NCI-H2171 (cell line): ENCODE results near the gene ZIM2.

Experiments
- DNase-seq: peaks from one replicate; lab custom pipeline; 2025; lab: John Stamatoyannopoulos, UW

The ZIM2 gene

GRCh38 chr19:56808717-56809392, 31.7 kb downstream of the ZIM2 start:
- no peak for DNase-seq

- no peak for DNase-seq
Observed at GRCh38 chr19:56806639-56807038, 33.9 kb downstream of the ZIM2 start.

DNA sequence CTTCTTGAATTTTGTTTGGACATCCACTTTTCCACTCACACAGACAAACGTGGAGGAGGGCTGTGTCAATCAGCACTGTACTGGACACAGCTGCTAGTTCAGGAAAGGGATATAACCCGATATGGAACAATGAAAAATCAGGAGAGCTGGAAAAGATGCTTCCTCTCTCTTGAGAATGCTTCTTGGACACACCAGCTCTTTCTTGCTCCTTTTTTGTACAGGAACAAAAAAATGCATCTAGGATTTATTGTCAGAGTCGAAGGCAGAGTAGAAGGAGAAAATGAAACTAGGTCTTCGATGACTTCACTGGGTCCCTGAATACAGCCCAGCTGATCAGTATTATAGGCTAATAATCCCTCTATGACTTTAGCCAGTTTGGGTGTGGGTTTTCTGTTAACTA, 62.2 kb downstream of the ZIM2 start:
- DNase-seq: no peak

DNA sequence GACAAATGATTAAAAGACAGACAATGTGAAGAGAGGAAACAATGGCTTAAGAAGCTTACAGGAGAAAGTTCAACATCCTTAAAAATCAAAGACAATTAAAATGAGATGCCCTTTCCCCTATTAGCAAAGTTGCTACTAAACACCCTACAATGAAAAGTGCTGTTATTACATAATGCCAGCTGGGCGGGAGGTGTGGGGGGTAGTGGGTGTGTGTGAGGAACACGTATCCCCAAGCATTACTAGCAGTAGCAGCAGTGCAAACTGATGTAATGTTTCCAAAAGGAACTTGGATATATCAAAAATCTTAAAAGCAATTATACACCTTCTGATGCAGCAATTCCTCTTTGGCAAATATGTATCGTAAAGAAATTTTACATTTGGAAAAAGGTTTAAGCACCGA, 70.9 kb downstream of the ZIM2 start:
- DNase-seq: no peak

GRCh38 chr19:56765137-56765536, 75.4 kb downstream of the ZIM2 start:
- DNase-seq: no peak

DNA sequence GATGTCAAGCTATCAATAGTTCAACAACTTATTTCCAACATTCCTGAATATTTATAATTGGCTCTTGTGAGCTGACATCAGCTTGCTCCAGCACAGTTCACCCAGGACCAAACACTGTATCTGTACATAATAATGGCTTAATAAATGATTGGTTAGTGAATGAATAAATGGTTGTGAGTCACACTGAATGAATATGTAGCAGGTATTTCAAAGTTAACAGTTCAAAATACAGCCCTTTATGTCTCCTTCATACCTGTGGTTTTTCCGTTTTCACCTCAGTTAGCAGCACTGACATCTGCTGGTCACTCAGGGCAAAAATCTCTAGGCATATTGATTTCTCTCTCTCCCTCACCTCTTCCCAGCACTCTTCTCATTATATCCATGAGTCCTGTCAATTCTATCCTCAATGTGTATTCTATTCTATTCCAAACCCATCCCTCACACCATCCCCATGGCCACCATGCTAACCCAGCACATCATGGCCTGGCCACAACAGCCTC, 76.3 kb downstream of the ZIM2 start:
- DNase-seq: no peak

DNA sequence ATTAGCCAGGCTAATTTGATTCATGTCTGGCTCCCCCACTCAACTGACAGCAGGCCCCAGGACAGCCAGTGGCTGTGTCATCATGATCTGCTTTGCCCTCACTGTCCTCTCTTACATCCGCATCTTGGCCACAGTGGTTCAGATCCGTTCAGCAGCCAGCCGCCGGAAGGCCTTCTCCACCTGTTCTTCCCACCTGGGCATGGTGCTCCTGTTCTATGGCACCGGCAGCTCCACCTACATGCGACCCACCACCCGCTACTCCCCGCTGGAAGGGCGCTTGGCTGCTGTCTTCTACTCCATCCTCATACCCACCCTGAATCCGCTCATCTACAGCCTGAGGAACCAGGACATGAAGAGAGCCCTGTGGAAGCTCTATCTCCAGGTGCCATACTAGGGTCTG, 79.7 kb downstream of the ZIM2 start:
- DNase-seq: no peak

DNA sequence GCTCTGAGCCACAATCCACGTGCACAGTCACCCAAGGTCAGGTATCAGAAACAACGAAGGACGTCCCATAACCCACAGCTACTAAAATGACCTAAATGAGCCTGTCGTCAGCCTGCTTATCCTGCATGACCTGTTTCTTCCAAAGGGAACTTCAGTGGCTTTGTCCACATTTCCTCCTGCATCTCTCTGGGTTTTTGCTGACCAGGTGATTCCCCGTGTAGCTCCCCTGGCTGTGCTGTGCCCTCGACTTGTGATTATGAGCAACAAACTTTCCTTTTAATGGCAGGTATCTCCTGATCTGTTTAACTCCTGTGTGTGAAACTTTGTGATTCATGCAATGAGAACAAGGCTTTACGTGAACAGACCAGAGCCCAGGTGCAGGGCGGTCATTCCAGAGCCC, 81.0 kb downstream of the ZIM2 start:
- DNase-seq: no peak

DNA sequence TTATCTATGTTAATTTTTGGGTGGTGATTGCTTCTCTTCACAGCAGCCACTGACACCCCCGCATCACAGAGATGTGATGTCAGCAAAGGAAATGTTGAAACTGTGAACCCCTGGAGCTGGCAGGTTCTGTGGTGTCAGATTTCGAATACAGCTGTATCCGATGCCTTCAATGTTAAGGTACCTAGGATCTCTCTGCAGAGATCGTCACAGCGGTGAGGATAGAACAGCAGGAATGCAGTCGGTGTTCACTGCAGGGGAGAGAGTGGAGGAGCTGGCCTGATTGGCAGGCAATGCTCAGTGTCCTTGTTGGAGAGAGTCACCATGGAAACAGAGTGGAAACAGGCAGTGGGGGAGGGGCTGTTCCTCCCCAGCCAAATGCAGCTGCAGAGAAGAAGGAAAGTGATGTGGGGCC, 89.4 kb downstream of the ZIM2 start:
- no peak for DNase-seq

DNA sequence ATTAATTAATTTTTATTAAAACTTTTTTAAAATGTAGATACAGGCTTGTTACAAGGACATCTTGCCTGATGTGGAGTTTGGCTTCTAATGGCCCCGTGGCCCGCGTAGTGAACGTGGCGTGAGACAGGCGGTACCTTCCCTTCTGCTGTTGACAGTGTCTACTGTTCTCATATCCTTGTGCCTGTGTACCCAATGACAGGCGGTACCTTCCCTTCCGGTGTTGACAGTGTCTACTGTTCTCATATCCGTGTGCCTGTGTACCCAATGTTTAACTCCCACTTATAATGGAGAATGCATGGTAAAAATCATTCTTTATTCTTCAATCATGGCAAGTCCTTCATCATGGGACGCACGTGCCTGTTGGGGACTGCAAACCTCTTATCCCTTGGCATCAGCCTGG, 89.9 kb downstream of the ZIM2 start:
- no peak for DNase-seq

- no peak for DNase-seq
Observed at GRCh38 chr19:56748378-56748777, 92.1 kb downstream of the ZIM2 start.

DNA sequence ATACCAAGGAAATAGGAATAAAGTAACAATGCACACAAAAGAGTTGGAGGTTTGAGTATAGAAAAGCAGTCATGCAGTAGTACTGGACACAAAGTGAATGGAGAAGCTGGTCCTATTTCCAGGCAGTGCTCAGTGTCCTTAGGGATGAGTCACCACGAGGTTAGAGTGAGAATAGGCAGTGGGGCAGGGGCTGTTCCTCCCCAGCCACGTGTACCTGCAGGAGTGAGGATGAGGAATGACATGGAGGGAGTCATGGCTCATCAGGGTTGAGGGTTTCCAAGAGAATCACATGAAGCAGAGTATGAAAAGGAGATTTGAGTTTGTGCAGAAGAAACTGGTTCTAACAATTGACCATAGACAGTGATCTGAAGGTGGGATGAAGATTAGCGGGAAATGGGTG, 94.2 kb downstream of the ZIM2 start:
- no peak for DNase-seq

DNA sequence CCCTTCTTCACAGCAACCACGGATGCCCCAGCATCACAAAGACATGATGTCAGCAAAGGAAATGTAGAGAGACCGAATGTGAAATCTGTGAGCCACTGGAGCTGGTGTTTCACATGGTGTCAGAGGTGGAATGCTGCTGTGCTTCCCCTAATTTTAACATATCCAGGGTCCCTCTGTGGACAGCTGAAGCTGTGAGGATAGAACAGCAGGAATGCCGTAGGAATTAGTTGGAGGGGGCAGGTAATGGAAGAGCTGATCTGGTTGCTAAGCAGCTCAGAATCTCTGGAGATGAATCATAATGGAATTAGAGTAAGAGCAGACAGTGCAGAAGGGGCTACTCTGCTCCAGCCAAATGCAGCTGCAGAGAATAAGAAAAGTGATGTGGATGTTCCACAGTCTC, 100.0 kb downstream of the ZIM2 start:
- DNase-seq: no peak

- DNase-seq: no peak
Observed at GRCh38 chr19:56736571-56736970, 104.0 kb downstream of the ZIM2 start.

- DNase-seq: no peak
Observed at GRCh38 chr19:56732976-56733375, 107.5 kb downstream of the ZIM2 start.

DNA sequence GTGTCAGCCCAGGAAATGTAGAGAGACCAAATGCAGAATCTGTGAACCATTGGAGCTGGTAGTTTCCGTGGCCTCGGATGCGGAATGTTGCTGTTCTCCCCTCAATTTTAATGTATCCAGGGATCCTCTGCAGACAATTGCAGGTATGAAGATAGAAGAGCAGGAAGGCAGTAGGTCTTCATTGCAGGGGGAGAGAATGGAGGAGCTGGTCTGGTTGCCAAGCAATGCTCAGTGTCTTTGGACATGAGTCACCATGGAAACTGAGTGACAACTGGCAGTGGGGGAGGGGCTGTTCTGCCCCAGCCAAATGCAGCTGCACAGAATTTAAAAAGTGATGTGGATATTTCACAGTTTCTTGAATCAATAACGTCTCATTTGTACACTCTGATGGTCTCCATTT, 112.8 kb downstream of the ZIM2 start:
- DNase-seq: no peak

GRCh38 chr19:56725829-56726424, 114.6 kb downstream of the ZIM2 start:
- no peak for DNase-seq
